ENCODE data around the gene TLR6. TPM values are rescaled to one million over a fixed set of nuclear protein-coding genes. Genes with fewer than 3 reads are reported as not detected.
A peak's percentile ranks its signal among the peaks of the same experiment; 100 is the strongest.

The TLR6 gene
- total RNA-seq, 1 donor from 2014 or later, result 2.6 TPM

DNA sequence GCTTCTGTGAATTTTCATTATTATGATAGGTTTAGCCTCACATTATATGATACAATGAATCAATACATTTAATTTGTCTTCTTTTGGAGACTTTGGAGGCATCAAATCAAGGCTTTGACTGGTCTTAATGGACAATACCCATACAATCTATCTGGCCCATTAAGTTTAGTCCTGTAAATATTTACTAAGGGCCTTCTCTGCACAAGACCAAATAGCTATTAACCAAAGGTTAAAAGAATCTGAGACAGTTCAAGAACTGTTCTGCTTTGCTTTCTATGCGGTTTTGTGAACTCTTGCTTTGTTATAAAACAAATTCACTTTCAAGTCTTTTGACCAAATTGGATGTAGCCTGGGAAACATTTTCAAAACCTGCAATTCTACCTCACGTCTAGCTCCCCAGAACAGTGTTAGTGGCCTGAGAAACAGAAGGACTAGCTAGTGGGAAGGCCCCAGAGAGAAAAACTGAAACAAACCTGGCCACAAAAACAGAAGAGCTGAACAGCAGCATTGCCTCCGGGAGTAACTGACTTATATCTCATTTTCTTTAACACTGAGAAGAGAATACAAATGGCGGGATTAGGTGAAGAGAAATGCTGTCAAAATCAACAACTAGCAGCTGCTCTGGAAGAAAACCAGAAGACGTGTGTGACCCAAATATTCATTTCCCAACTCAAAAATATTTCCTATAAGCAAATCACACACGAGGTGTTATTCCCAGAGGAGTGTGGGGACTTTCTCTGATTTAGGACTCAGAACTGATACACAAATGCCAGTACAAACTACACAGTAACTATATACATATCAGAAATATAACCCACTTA lies 52.6 kb downstream of the TLR6 start:
- Mint-ChIP-seq H3K9me3 (ENCODE audit: low read depth) (peaks cover 3% of the 10 kb centered on the region), H3K4me1 (ENCODE audit: low read depth) (peaks cover 21% of the 10 kb centered on the region), H3K36me3 (ENCODE audit: low read depth) (no peaks in the 10 kb centered on the region), H3K27ac (ENCODE audit: unreplicated experiment) (peak overlapping the region; percentile 33), H3K4me3 (ENCODE audit: unreplicated experiment) (no peak overlapping the region), H3K27me3 (ENCODE audit: low read depth) (no peaks in the 10 kb centered on the region)
- DNase-seq (ENCODE audit: low spot score), result no peak
- TF ChIP-seq CTCF (IDR thresholded peaks at IDR 0.05), result no peak

- Mint-ChIP-seq H3K36me3 (ENCODE audit: low read depth) (no peaks in the 10 kb centered on the region), H3K4me1 (ENCODE audit: low read depth) (peaks cover 21% of the 10 kb centered on the region), H3K27me3 (ENCODE audit: low read depth) (no peaks in the 10 kb centered on the region), H3K4me3 (ENCODE audit: unreplicated experiment) (no peak overlapping the region), H3K27ac (ENCODE audit: unreplicated experiment) (no peak overlapping the region), H3K9me3 (ENCODE audit: low read depth) (peaks cover 3% of the 10 kb centered on the region)
- no peak for DNase-seq (ENCODE audit: low spot score)
- TF ChIP-seq CTCF (IDR thresholded peaks at IDR 0.05), result no peak
These were observed 53.9 kb downstream of the TLR6 start for GRCh38 chr4:38802561-38803355.

DNA sequence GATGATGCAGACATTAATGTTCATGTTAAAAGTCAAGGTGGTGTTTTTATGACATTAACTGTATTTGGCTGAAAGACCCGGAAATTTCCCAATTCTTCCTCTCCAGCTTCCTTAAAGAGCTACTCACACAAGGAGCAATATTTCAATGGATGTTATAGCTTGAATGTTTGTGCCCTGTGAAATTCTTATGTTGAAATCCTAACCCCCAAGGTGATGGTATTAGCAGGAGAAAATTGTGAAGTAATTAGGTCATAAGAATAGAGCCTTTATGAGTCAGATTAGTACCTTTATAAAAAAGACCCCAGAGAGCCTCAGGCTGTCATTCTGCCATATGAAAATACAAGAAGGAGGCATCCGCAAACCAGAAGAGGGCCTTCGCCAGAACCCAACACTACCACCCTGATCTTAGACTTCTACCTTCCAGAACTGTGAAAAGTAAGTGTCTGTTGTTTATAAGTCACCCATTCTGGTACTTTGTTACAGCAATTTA lies 55.6 kb downstream of the TLR6 start:
- H3K4me3 Mint-ChIP-seq (ENCODE audit: unreplicated experiment), result no peak overlapping the region
- H3K9me3 Mint-ChIP-seq (ENCODE audit: low read depth), result peaks cover 3% of the 10 kb centered on the region
- no peaks in the 10 kb centered on the region for H3K27me3 Mint-ChIP-seq (ENCODE audit: low read depth)
- H3K4me1 Mint-ChIP-seq (ENCODE audit: low read depth), result peaks cover 19% of the 10 kb centered on the region
- DNase-seq (ENCODE audit: low spot score), result no peak
- H3K27ac Mint-ChIP-seq (ENCODE audit: unreplicated experiment), result no peak overlapping the region
- no peak for TF ChIP-seq CTCF (IDR thresholded peaks at IDR 0.05)
- no peaks in the 10 kb centered on the region for H3K36me3 Mint-ChIP-seq (ENCODE audit: low read depth)

GRCh38 chr4:38800366-38800765 lies 56.3 kb downstream of the TLR6 start:
- H3K27me3 Mint-ChIP-seq (ENCODE audit: low read depth), result no peaks in the 10 kb centered on the region
- peaks cover 3% of the 10 kb centered on the region for H3K9me3 Mint-ChIP-seq (ENCODE audit: low read depth)
- TF ChIP-seq CTCF (IDR thresholded peaks at IDR 0.05), result no peak
- no peak overlapping the region for H3K27ac Mint-ChIP-seq (ENCODE audit: unreplicated experiment)
- no peak overlapping the region for H3K4me3 Mint-ChIP-seq (ENCODE audit: unreplicated experiment)
- H3K4me1 Mint-ChIP-seq (ENCODE audit: low read depth), result peaks cover 13% of the 10 kb centered on the region
- no peak for DNase-seq (ENCODE audit: low spot score)
- no peaks in the 10 kb centered on the region for H3K36me3 Mint-ChIP-seq (ENCODE audit: low read depth)

DNA sequence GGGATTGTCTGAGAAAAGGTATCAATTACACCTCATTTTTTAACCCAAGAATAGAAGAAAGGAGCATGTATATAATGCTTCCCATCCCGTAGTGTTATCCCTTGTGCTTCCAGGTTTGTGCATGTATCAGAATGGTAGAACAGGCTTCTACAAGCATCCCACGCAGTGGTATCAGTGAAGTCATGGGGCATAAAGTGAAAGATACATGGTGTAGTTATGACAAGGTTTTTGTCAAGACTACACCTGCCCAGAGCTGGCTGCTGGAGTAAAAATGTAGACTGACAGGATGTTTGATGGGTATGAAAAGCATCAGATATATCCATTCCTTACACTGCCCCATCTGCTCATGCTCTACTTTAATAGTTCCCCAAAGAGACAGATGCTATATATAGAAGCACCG lies 61.5 kb downstream of the TLR6 start:
- no peak overlapping the region for H3K27ac Mint-ChIP-seq (ENCODE audit: unreplicated experiment)
- no peak for TF ChIP-seq CTCF (IDR thresholded peaks at IDR 0.05)
- no peak for DNase-seq (ENCODE audit: low spot score)
- no peaks in the 10 kb centered on the region for H3K27me3 Mint-ChIP-seq (ENCODE audit: low read depth)
- H3K4me1 Mint-ChIP-seq (ENCODE audit: low read depth), result no peaks in the 10 kb centered on the region
- no peaks in the 10 kb centered on the region for H3K36me3 Mint-ChIP-seq (ENCODE audit: low read depth)
- peaks cover 7% of the 10 kb centered on the region for H3K9me3 Mint-ChIP-seq (ENCODE audit: low read depth)
- H3K4me3 Mint-ChIP-seq (ENCODE audit: unreplicated experiment), result no peak overlapping the region
